OCI-LY7 (cell line): ENCODE data around the gene PHF23.

Experiments used
- EZH2phosphoT487 ChIP-seq: fragments of 200-600 bp; sonication (generic); IDR thresholded peaks from 2 replicates; pipeline ENCODE4 v1.6.1; 2018; ENCODE audit warnings: low read depth, borderline replicate concordance, mild to moderate bottlenecking, mixed run types, antibody characterized with exemption, low read length, moderate library complexity, mixed read lengths
- TF ChIP-seq, protein P1 (sequence below): fragments of 200-600 bp; sonication (generic); conservative IDR thresholded peaks from 2 replicates; pipeline ENCODE4 v1.5.1; 2014; ENCODE audit warnings: mild to moderate bottlenecking, antibody characterized with exemption, low read length, moderate library complexity, mixed read lengths

DNA sequence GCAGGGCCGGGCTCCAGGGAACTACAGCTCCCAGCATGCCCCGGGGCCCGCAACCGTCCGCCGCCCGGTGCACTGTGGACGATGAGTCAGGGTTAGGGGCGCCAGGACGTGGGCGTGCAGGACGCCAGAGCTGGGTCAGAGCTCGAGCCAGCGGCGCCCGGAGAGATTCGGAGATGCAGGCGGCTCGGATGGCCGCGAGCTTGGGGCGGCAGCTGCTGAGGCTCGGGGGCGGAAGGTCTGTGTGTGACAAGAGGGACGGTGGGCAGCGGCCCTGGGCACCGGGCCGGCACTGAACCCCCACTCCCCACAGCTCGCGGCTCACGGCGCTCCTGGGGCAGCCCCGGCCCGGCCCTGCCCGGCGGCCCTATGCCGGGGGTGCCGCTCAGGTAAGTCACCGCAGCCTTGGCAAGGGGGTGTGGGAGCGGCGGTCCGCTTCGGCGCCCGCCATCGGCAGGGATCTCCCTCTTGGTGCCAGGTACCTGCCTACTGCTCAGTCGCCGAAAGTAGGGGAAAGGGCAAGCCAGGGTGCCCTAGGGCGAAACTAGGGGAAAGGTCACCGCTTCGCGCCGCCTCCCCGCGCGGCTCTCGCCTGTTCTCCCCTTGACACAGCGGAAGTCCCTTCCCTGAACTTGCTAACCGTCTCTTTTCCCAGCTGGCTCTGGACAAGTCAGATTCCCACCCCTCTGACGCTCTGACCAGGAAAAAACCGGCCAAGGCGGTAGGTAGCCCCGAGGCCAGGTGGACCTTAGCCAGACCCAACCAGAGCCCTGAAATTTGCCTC, 19.3 kb downstream of the PHF23 start, which contains the start of the genes ACADVL and DLG4:
- TF ChIP-seq, protein P1, sequence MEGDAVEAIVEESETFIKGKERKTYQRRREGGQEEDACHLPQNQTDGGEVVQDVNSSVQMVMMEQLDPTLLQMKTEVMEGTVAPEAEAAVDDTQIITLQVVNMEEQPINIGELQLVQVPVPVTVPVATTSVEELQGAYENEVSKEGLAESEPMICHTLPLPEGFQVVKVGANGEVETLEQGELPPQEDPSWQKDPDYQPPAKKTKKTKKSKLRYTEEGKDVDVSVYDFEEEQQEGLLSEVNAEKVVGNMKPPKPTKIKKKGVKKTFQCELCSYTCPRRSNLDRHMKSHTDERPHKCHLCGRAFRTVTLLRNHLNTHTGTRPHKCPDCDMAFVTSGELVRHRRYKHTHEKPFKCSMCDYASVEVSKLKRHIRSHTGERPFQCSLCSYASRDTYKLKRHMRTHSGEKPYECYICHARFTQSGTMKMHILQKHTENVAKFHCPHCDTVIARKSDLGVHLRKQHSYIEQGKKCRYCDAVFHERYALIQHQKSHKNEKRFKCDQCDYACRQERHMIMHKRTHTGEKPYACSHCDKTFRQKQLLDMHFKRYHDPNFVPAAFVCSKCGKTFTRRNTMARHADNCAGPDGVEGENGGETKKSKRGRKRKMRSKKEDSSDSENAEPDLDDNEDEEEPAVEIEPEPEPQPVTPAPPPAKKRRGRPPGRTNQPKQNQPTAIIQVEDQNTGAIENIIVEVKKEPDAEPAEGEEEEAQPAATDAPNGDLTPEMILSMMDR, result no peak
- TF ChIP-seq EZH2phosphoT487, result no peak
